Stimulated activated naive CD8-positive, alpha-beta T cell treated with anti-CD3 and anti-CD28 coated beads, Interleukin-15, Interleukin-2, amounts not matched to agents 100 U/mL and 50 U/mL, for 24 hours (primary cell): ENCODE data around the gene TUBB4A.
"Not testable (repeated sequence)": the region's sequence is repeated elsewhere in the genome, so short reads cannot be mapped to it uniquely, and the experiment has no call there.

Experiments used
- ATAC-seq: fragments of 150-1000 bp; cut with Tn5 transposase; one replicate; pipeline ENCODE4 v1.10.0; 2021
- DNase-seq: peaks from one replicate; pipeline ENCODE4 v3.0.0; 2021

TUBB4A gene

GRCh38 chr19:6501740-6502648, at the start of gene TUBB4A:
TSS of gene TUBB4A (minus strand) at chr19:6502309. CDS start at chr19:6502212, 97 bp downstream.
- peak; percentile 65 for DNase-seq
- ATAC-seq, result peak; percentile 68

GRCh38 chr19:6551091-6551490, 49.0 kb upstream of the TUBB4A start:
- DNase-seq (no peak), ATAC-seq (no peak)

GRCh38 chr19:6550679-6551078, 48.6 kb upstream of the TUBB4A start:
- ATAC-seq, result not testable (repeated sequence)

GRCh38 chr19:6543866-6544347, 41.8 kb upstream of the TUBB4A start:
- no peak for DNase-seq
- ATAC-seq, result peak; percentile 28

More at GRCh38 chr19:6550679-6551078, 48.6 kb upstream of the TUBB4A start:
- DNase-seq, result not testable (repeated sequence)

GRCh38 chr19:6540918-6541689, 39.0 kb upstream of the TUBB4A start:
- no peak for ATAC-seq
- DNase-seq, result no peak

GRCh38 chr19:6539514-6539913, 37.4 kb upstream of the TUBB4A start:
- ATAC-seq, result no peak

GRCh38 chr19:6535558-6536137, 33.5 kb upstream of the TUBB4A start:
- DNase-seq, result no peak
- no peak for ATAC-seq

More at GRCh38 chr19:6539514-6539913, 37.4 kb upstream of the TUBB4A start:
- DNase-seq, result no peak

- ATAC-seq, result no peak
- no peak for DNase-seq
Observed at GRCh38 chr19:6534451-6535093, 32.5 kb upstream of the TUBB4A start.

GRCh38 chr19:6533746-6534418, 31.8 kb upstream of the TUBB4A start:
- DNase-seq (no peak), ATAC-seq (no peak)

- DNase-seq, result no peak
- no peak for ATAC-seq
Observed at GRCh38 chr19:6533000-6533328, 30.9 kb upstream of the TUBB4A start.

GRCh38 chr19:6532244-6532999, 30.3 kb upstream of the TUBB4A start:
- peak; percentile 39 for DNase-seq
- peak; percentile 6 for ATAC-seq

- DNase-seq (no peak), ATAC-seq (no peak)
Observed at GRCh38 chr19:6531956-6532243, 29.8 kb upstream of the TUBB4A start.

- no peak for ATAC-seq
- DNase-seq, result peak; percentile 27
Observed at GRCh38 chr19:6531163-6531955, 29.2 kb upstream of the TUBB4A start.

GRCh38 chr19:6530386-6531162, 28.5 kb upstream of the TUBB4A start, which contains the start of gene TNFSF9:
TSS of gene TNFSF9 (plus strand) at chr19:6531026. CDS start at chr19:6531037, 11 bp downstream.
- ATAC-seq (peak; percentile 83), DNase-seq (peak; percentile 92)

- no peak for ATAC-seq
- DNase-seq, result no peak
Observed at GRCh38 chr19:6529937-6530385, 27.9 kb upstream of the TUBB4A start.

GRCh38 chr19:6529351-6529750, 27.2 kb upstream of the TUBB4A start:
- no peak for DNase-seq
- no peak for ATAC-seq

- peak; percentile 16 for DNase-seq
- no peak for ATAC-seq
Observed at GRCh38 chr19:6528544-6529121, 26.5 kb upstream of the TUBB4A start.

GRCh38 chr19:6527893-6528543, 25.9 kb upstream of the TUBB4A start:
- ATAC-seq, result no peak
- peak; percentile 6 for DNase-seq
